GM12878 (cell line): ENCODE data around the gene PATJ. TPM values are rescaled to one million over a fixed set of nuclear protein-coding genes. Genes with fewer than 3 reads are reported as not detected.

ENCODE experiments used
- ATAC-seq: fragments of 200-7000 bp; cut with Tn5 transposase; 3 replicates; pipeline ENCODE4 v1.9.1; 2020; ENCODE audit warnings: mild to moderate bottlenecking, moderate library complexity
- BruUV-seq: library from RNA; stranded (reverse); fragments of 400-500 nt; replicated peaks from 2 replicates; lab custom pipeline; 2021; lab: Mats Ljungman, UMichigan
- CTCF ChIA-PET: fragments of 300-600 bp; sonication (Branson Sonifier 250); formaldehyde crosslinking; extraction: SDS; loops from one replicate; lab custom pipeline; 2021; ENCODE audit warnings: inconsistent platforms; lab: Yijun Ruan, JAX
- POLR2A ChIA-PET: fragments of 350-600 bp; formaldehyde crosslinking; extraction: SDS; loops from one replicate; lab custom pipeline; 2021; ENCODE audit warnings: inconsistent platforms; lab: Charles Lee
- RAD21 ChIA-PET: fragments of 300-600 bp; sonication (Branson Sonifier 250); formaldehyde crosslinking; loops from one replicate; lab custom pipeline; 2023; ENCODE audit warnings: antibody characterized with exemption; ENCODE audit not compliant: unreplicated experiment; lab: Charles Lee
- SMC1A ChIA-PET: fragments of 300-600 bp; sonication (Branson Sonifier 250); formaldehyde crosslinking; loops from one replicate; lab custom pipeline; 2023; ENCODE audit not compliant: unreplicated experiment, uncharacterized antibody; lab: Charles Lee
- DNase-seq: peaks from one replicate; pipeline ENCODE4 v3.0.0-alpha.2; 2011; ENCODE audit warnings: low read depth, low spot score
- FAIRE-seq: peaks from 3 replicates; lab custom pipeline; 2011; peaks lifted over from hg19 to GRCh38; lab: Jason Lieb, UNC
- H2AFZ ChIP-seq: 2 replicates; pipeline ENCODE4 v1.6.0; 2011; ENCODE audit warnings: low read depth, low read length, control low read depth; ENCODE audit not compliant: control insufficient read depth
- H3K27ac ChIP-seq: 2 replicates; pipeline ENCODE4 v1.5.1; 2011; ENCODE audit warnings: control low read depth; ENCODE audit not compliant: control insufficient read depth, insufficient read depth
- H3K27me3 ChIP-seq, 2 experiments: replicated peaks in 1 of 2; 2 replicates each; pipeline versions ENCODE4 v1.6.0 to v1.6.1; 2011; ENCODE audit warnings: low read length in 1 of 2; ENCODE audit not compliant: control insufficient read depth in 2 of 2, insufficient read depth in 2 of 2
- H3K36me3 ChIP-seq, 2 experiments: 2 replicates each; pipeline ENCODE4 v1.5.1; 2011; ENCODE audit warnings: low read length in 1 of 2; ENCODE audit not compliant: control insufficient read depth in 2 of 2, insufficient read depth in 2 of 2
- H3K4me1 ChIP-seq: 2 replicates; pipeline ENCODE4 v1.6.1; 2011; ENCODE audit warnings: mild to moderate bottlenecking, low read length, moderate library complexity, mixed read lengths; ENCODE audit not compliant: control insufficient read depth, insufficient read depth
- H3K4me2 ChIP-seq: 2 replicates; pipeline ENCODE4 v1.6.0; 2011; ENCODE audit warnings: control low read depth; ENCODE audit not compliant: control insufficient read depth, insufficient read depth
- H3K4me3 ChIP-seq: fragments of 200-600 bp; sonication (generic); 2 replicates; pipeline ENCODE4 v1.5.1; 2016
- H3K79me2 ChIP-seq: 2 replicates; pipeline ENCODE4 v1.6.0; 2011; ENCODE audit warnings: low read length; ENCODE audit not compliant: control insufficient read depth, insufficient read depth
- H3K9ac ChIP-seq: 2 replicates; pipeline ENCODE4 v1.8.0; 2011; ENCODE audit warnings: low read length, control low read depth, mixed read lengths; ENCODE audit not compliant: control insufficient read depth, insufficient read depth
- H3K9me3 ChIP-seq: replicated peaks from 3 replicates; pipeline ENCODE4 v1.5.1; 2011; ENCODE audit warnings: mild to moderate bottlenecking, low read length; ENCODE audit not compliant: control insufficient read depth, insufficient read depth
- H4K20me1 ChIP-seq: 2 replicates; pipeline ENCODE4 v1.6.0; 2011; ENCODE audit not compliant: control insufficient read depth, insufficient read depth
- HCFC1 ChIP-seq: fragments of 150-350 bp; IDR thresholded peaks from 2 replicates; pipeline ENCODE4 v1.6.1; 2014; ENCODE audit warnings: low read length
- JUNB ChIP-seq: IDR thresholded peaks from 2 replicates; pipeline ENCODE4 v1.6.1; 2016; ENCODE audit warnings: antibody characterized with exemption, mild to moderate bottlenecking
- NFIC ChIP-seq: IDR thresholded peaks from 2 replicates; pipeline ENCODE4 v1.6.1; 2012; ENCODE audit warnings: low read depth, mild to moderate bottlenecking, inconsistent platforms, low read length, moderate library complexity
- RAD51 ChIP-seq: fragments of 450-650 bp; IDR thresholded peaks from 2 replicates; pipeline ENCODE4 v1.6.1; 2016; ENCODE audit warnings: moderate library complexity, mild to moderate bottlenecking, inconsistent platforms
- RUNX3 ChIP-seq: IDR thresholded peaks from 2 replicates; pipeline ENCODE4 v1.6.1; 2012; ENCODE audit warnings: low read length, inconsistent platforms
- SPI1 ChIP-seq: IDR thresholded peaks from 2 replicates; pipeline ENCODE4 v1.6.1; 2011; ENCODE audit warnings: low read depth, mild to moderate bottlenecking, low read length, moderate library complexity, borderline replicate concordance; ENCODE audit not compliant: insufficient read depth
- SUZ12 ChIP-seq: fragments of 200-600 bp; sonication (generic); IDR thresholded peaks from one replicate; pipeline ENCODE4 v1.6.1; 2018; ENCODE audit warnings: antibody characterized with exemption, mild to moderate bottlenecking; ENCODE audit not compliant: unreplicated experiment
- TCF3 ChIP-seq: IDR thresholded peaks from 2 replicates; pipeline ENCODE4 v1.6.1; 2012; ENCODE audit warnings: low read depth, mild to moderate bottlenecking, low read length, borderline replicate concordance; ENCODE audit not compliant: insufficient read depth
- ZNF217 ChIP-seq: fragments of 450-650 bp; IDR thresholded peaks from 2 replicates; pipeline ENCODE4 v1.6.1; 2017; ENCODE audit warnings: antibody characterized with exemption, mild to moderate bottlenecking
- ZNF24 ChIP-seq: fragments of 450-650 bp; IDR thresholded peaks from 2 replicates; pipeline ENCODE4 v1.6.1; 2017; ENCODE audit warnings: antibody characterized with exemption, mild to moderate bottlenecking
- WGBS: methylation state at CpG from one replicate; pipeline ENCODE4 v1.1.6; 2016; ENCODE audit warnings: low lambda C conversion rate; ENCODE audit not compliant: insufficient replicate concordance, insufficient coverage; ENCODE audit errors: missing lambda C conversion rate; 5-methylcytosine and 5-hydroxymethylcytosine counted together
- in situ Hi-C: fragments of 300-500 bp; cut with MboI; formaldehyde crosslinking; loops from 9 replicates; pipeline ENCODE4 v1.14.3; 2018; ENCODE audit warnings: mixed read lengths
- intact Hi-C: fragments of 100-400 bp; cut with micrococcal nuclease; formaldehyde crosslinking; loops from one replicate; pipeline ENCODE4 v1.14.2; 2022; ENCODE audit not compliant: unreplicated experiment
- polyA plus RNA-seq, 11 experiments: library from polyadenylated mRNA; depleted of rRNA in 4 of 11; unstranded in 6 of 11; stranded (reverse) in 5 of 11; fragments of >200 nt; fragmentation: Nextera tagmentation in 4 of 11; fragmentation: Illumina TruSeq in 1 of 11; extraction: Ambion mirVana in 4 of 11; extraction: Trizol in 1 of 11; gene quantifications; 1 replicate in 1 of 11; 2 replicates in 10 of 11; pipeline versions ENCODE4 v1.2.1 to v1.2.3, GENCODE V29; 2011 to 2016; ENCODE audit warnings: inconsistent platforms in 2 of 11, missing spikeins in 2 of 11, low read depth in 1 of 11
- total RNA-seq, 4 experiments: library from RNA; depleted of rRNA in 3 of 4; stranded (reverse); fragments of >200 nt in 3 of 4; fragmentation: Illumina TruSeq in 1 of 4; extraction: Trizol in 1 of 4; gene quantifications; 2 replicates each; pipeline versions ENCODE4 v1.2.1 to v1.2.3, GENCODE V29; 2013 to 2021
- TF ChIP-seq, protein P1 (sequence below): fragments of 450-650 bp; IDR thresholded peaks from 2 replicates; pipeline ENCODE4 v1.6.1; 2017; ENCODE audit warnings: mild to moderate bottlenecking

The PATJ gene
- total and polyA plus RNA-seq, 10 of the 15 experiments (the other 5 are each of a cell fraction or from before 2014, with no cell fraction given), result 2.8 to 13.9 (median 6.9) TPM

DNA sequence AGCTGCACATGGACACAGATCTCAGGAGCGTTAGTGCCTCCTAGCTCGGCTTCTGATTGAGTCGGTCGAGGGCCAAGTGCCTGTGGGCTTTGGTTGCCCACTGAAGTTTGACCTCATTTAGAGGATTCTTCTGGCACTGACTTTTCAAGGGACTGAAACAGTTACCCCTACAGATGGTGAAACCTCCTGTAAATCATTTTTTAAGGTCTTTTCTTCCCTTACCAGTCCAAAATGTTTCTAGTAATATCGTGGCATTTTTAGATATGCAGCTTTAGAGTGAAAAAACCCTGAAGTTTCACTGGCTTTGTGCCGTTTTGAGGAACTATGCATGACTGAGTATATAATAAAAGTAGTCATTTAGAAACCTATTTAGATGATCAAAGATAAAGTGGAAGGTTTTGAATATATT lies 417.7 kb downstream of the PATJ start:
- BruUV-seq, result no TSS peak
- ChIA-PET POLR2A (interaction anchor here (0.6 kb wide), 2 partner anchors 12 to 532 kb away, joined by 3 read pairs; no protein-coding TSS in a partner anchor), RAD21 (interaction anchor here (0.7 to 0.9 kb wide), 3 partner anchors 10 to 25 kb away, joined by 3 to 4 read pairs (median 3); no protein-coding TSS in a partner anchor), SMC1A (interaction anchor here (1.5 kb wide), 1 partner anchor 16 kb away, joined by 4 read pairs; no protein-coding TSS in a partner anchor), CTCF (interaction anchor here (0.6 to 1.6 kb wide), 5 partner anchors 16 to 62 kb away, joined by 3 to 11 read pairs (median 7); no protein-coding TSS in a partner anchor)
- peak; percentile 85 for ATAC-seq
- H3K9ac ChIP-seq, result no peak overlapping the region
- DNase-seq, result no peak
- H3K79me2 ChIP-seq, result no peaks in the 10 kb centered on the region
- peaks cover 6% of the 10 kb centered on the region for H3K4me1 ChIP-seq
- H3K4me3 ChIP-seq, result no peak overlapping the region
- in situ Hi-C loops (no loop called here), intact Hi-C loops (no loop called here)
- H3K27ac ChIP-seq, result no peak overlapping the region
- H3K36me3 ChIP-seq, result no peaks in the 10 kb centered on the region
- no peak for FAIRE-seq
- peak overlapping the region; percentile 63 for H2AFZ ChIP-seq
- no peaks in the 10 kb centered on the region for H3K9me3 ChIP-seq
- WGBS, result 12% methylated on average over 6 of the region's 6 CpGs
- H3K4me2 ChIP-seq, result peak overlapping the region; percentile 61
- no peaks in the 10 kb centered on the region for H4K20me1 ChIP-seq
- H3K27me3 ChIP-seq, result no peaks in the 10 kb centered on the region
- TF ChIP-seq RAD51 (no peak), ZNF217 (peak; percentile 58; the same call in 1 of the 2 replicates), JUNB (peak; percentile 55), SPI1 (no peak), SUZ12 (no peak), ZNF24 (no peak), HCFC1 (no peak), NFIC (peak; percentile 58; the same call in 1 of the 2 replicates), TCF3 (no peak), RUNX3 (peak; percentile 12; the same call in 1 of the 2 replicates)
- TF ChIP-seq, protein P1, sequence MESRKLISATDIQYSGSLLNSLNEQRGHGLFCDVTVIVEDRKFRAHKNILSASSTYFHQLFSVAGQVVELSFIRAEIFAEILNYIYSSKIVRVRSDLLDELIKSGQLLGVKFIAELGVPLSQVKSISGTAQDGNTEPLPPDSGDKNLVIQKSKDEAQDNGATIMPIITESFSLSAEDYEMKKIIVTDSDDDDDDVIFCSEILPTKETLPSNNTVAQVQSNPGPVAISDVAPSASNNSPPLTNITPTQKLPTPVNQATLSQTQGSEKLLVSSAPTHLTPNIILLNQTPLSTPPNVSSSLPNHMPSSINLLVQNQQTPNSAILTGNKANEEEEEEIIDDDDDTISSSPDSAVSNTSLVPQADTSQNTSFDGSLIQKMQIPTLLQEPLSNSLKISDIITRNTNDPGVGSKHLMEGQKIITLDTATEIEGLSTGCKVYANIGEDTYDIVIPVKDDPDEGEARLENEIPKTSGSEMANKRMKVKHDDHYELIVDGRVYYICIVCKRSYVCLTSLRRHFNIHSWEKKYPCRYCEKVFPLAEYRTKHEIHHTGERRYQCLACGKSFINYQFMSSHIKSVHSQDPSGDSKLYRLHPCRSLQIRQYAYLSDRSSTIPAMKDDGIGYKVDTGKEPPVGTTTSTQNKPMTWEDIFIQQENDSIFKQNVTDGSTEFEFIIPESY, result no peak
